Endodermal cell (in vitro differentiated cells): ENCODE measurements around the gene GPR155. TPM values are rescaled to one million over a fixed set of nuclear protein-coding genes. Genes with fewer than 3 reads are reported as not detected.

Source experiments
- DNase-seq: peaks from one replicate; pipeline ENCODE4 v3.0.0-alpha.2; 2017
- H3K27ac ChIP-seq: 2 replicates; pipeline ENCODE4 v1.5.1; 2013; ENCODE audit warnings: mild to moderate bottlenecking, low read depth, low read length, moderate library complexity
- H3K27me3 ChIP-seq: 2 replicates; pipeline ENCODE4 v1.6.1; 2013; ENCODE audit warnings: mild to moderate bottlenecking, low read length, moderate library complexity; ENCODE audit not compliant: insufficient read depth, control insufficient read depth, poor library complexity, severe bottlenecking
- H3K36me3 ChIP-seq: 2 replicates; pipeline ENCODE4 v1.7.0; 2013; ENCODE audit warnings: mild to moderate bottlenecking, low read length, moderate library complexity; ENCODE audit not compliant: control insufficient read depth, insufficient read depth
- H3K4me1 ChIP-seq: one replicate; pipeline ENCODE4 v1.7.0; 2013; ENCODE audit warnings: low read length; ENCODE audit not compliant: control insufficient read depth, insufficient read depth
- H3K4me3 ChIP-seq: 2 replicates; pipeline ENCODE4 v1.5.1; 2013; ENCODE audit warnings: mild to moderate bottlenecking, low read length, moderate library complexity
- H3K9ac ChIP-seq: 2 replicates; pipeline ENCODE4 v1.6.1; 2013; ENCODE audit warnings: mild to moderate bottlenecking, low read length, moderate library complexity; ENCODE audit not compliant: poor library complexity, severe bottlenecking; ENCODE audit errors: extremely low read depth
- H3K9me3 ChIP-seq: 2 replicates; pipeline ENCODE4 v1.6.1; 2013; ENCODE audit warnings: mild to moderate bottlenecking, low read length, moderate library complexity; ENCODE audit not compliant: control insufficient read depth
- H3K27ac Mint-ChIP-seq: 2 replicates; pipeline ENCODE4 v1.8.0; 2020; ENCODE audit warnings: mixed read lengths
- H3K27me3 Mint-ChIP-seq: 2 replicates; pipeline ENCODE4 v1.8.0; 2021; ENCODE audit warnings: mild to moderate bottlenecking, mixed read lengths; ENCODE audit not compliant: insufficient read depth
- H3K36me3 Mint-ChIP-seq: 2 replicates; pipeline ENCODE4 v1.8.0; 2020; ENCODE audit warnings: low read depth, mixed read lengths
- H3K4me1 Mint-ChIP-seq: 2 replicates; pipeline ENCODE4 v1.8.0; 2020; ENCODE audit warnings: mixed read lengths
- H3K4me3 Mint-ChIP-seq: 2 replicates; pipeline ENCODE4 v1.8.0; 2020; ENCODE audit warnings: mild to moderate bottlenecking, moderate library complexity, mixed read lengths
- H3K9me3 Mint-ChIP-seq: 2 replicates; pipeline ENCODE4 v1.8.0; 2020; ENCODE audit warnings: mild to moderate bottlenecking, mixed read lengths
- CTCF ChIP-seq: fragments of 200-600 bp; sonication (generic); conservative IDR thresholded peaks from 2 replicates; pipeline ENCODE4 v1.5.0; 2021; ENCODE audit warnings: antibody characterized with exemption, mild to moderate bottlenecking
- WGBS, 2 experiments: methylation state at CpG; one replicate each; pipeline versions ENCODE4 v1.1.5 to v1.1.7; 2013; ENCODE audit warnings: missing lambda C conversion rate in 2 of 2, mixed read lengths in 1 of 2; ENCODE audit not compliant: insufficient coverage in 1 of 2, insufficient read length in 1 of 2; 5-methylcytosine and 5-hydroxymethylcytosine counted together
- total RNA-seq, 2 donors: library from RNA; stranded (reverse); fragmentation: NEBNext Ultra II Directional in 1 of 2; extraction: Animal tissue kit (Norgen Biotek cat#: 25700) in 1 of 2; gene quantifications; 2 replicates in 1 of 2; 3 replicates in 1 of 2; pipeline ENCODE4 v1.2.1, GENCODE V29; 2021

GPR155 gene
- total RNA-seq, 2 donors from 2014 or later = 0.22 to 0.88 TPM

GRCh38 chr2:174403628-174404027 lies 83.2 kb downstream of the GPR155 start:
- Mint-ChIP-seq H3K27ac (no peak overlapping the region), H3K27me3 (peaks cover 3% of the 10 kb centered on the region), H3K9me3 (peaks cover 5% of the 10 kb centered on the region), H3K4me1 (no peaks in the 10 kb centered on the region), H3K36me3 (peaks cover 2% of the 10 kb centered on the region), H3K4me3 (no peak overlapping the region)
- DNase-seq = no peak
- Histone ChIP-seq H3K27ac (no peak overlapping the region), H3K27me3 (no peaks in the 10 kb centered on the region), H3K36me3 (no peaks in the 10 kb centered on the region), H3K4me3 (no peak overlapping the region), H3K9ac (no peak overlapping the region), H3K4me1 (no peaks in the 10 kb centered on the region), H3K9me3 (no peaks in the 10 kb centered on the region)
- no peak for TF ChIP-seq CTCF

- no peak for DNase-seq
- Histone ChIP-seq H3K36me3 (no peaks in the 10 kb centered on the region), H3K27ac (no peak overlapping the region), H3K9ac (no peak overlapping the region), H3K4me3 (no peak overlapping the region), H3K9me3 (no peaks in the 10 kb centered on the region), H3K4me1 (no peaks in the 10 kb centered on the region), H3K27me3 (no peaks in the 10 kb centered on the region)
- Mint-ChIP-seq H3K27ac (no peak overlapping the region), H3K4me3 (no peak overlapping the region), H3K36me3 (peaks cover 2% of the 10 kb centered on the region), H3K9me3 (peaks cover 5% of the 10 kb centered on the region), H3K4me1 (no peaks in the 10 kb centered on the region), H3K27me3 (peaks cover 4% of the 10 kb centered on the region)
- TF ChIP-seq CTCF = no peak
Measured at GRCh38 chr2:174400853-174401252, 86.0 kb downstream of the GPR155 start.

GRCh38 chr2:174399171-174399570 lies 87.7 kb downstream of the GPR155 start:
- DNase-seq = no peak
- Histone ChIP-seq H3K9me3 (no peaks in the 10 kb centered on the region), H3K4me3 (no peak overlapping the region), H3K27me3 (no peaks in the 10 kb centered on the region), H3K4me1 (peaks cover 3% of the 10 kb centered on the region), H3K9ac (no peak overlapping the region), H3K36me3 (no peaks in the 10 kb centered on the region), H3K27ac (no peak overlapping the region)
- 80% methylated on average over 1 of the region's 1 CpG; no CpG with 5 or more reads in 1 of the 2 experiments for WGBS, 2 experiments
- Mint-ChIP-seq H3K9me3 (peaks cover 5% of the 10 kb centered on the region), H3K27ac (no peak overlapping the region), H3K4me1 (peaks cover 7% of the 10 kb centered on the region), H3K36me3 (peaks cover 4% of the 10 kb centered on the region), H3K4me3 (no peak overlapping the region), H3K27me3 (peaks cover 4% of the 10 kb centered on the region)
- no peak for TF ChIP-seq CTCF
